Esophagus muscularis mucosa (tissue), 4 donors: ENCODE results near the gene GSX2. TPM values are rescaled to one million over a fixed set of nuclear protein-coding genes. Genes with fewer than 3 reads are reported as not detected.

Experiments
- DNase-seq: peaks from one replicate; pipeline ENCODE4 v3.0.0-alpha.2; 2017; ENCODE audit errors: extremely low spot score
- H3K27ac ChIP-seq, 4 donors: fragments of 200-600 bp; sonication (generic); replicated peaks in 1 of 4; 1 replicate in 3 of 4; 2 replicates in 1 of 4; pipeline ENCODE4 v1.5.1; 2016 to 2019; ENCODE audit warnings: mild to moderate bottlenecking in 1 of 4
- H3K27me3 ChIP-seq, 4 donors: fragments of 200-600 bp; sonication (generic); one replicate each; pipeline versions ENCODE4 v1.5.1 to v1.6.0; 2016 to 2019
- H3K36me3 ChIP-seq, 4 donors: fragments of 200-600 bp; sonication (generic); one replicate each; pipeline ENCODE4 v1.5.1; 2016 to 2019
- H3K4me1 ChIP-seq, 4 donors: fragments of 200-600 bp; sonication (generic); one replicate each; pipeline ENCODE4 v1.5.1; 2016 to 2019
- H3K4me3 ChIP-seq, 4 donors: fragments of 200-600 bp; sonication (generic); 1 replicate in 2 of 4; 2 replicates in 2 of 4; pipeline ENCODE4 v1.5.1; 2016 to 2019; ENCODE audit warnings: mild to moderate bottlenecking in 4 of 4, moderate library complexity in 1 of 4
- H3K9me3 ChIP-seq, 4 donors: fragments of 200-600 bp; sonication (generic); 1 replicate in 3 of 4; 2 replicates in 1 of 4; pipeline ENCODE4 v1.5.1; 2016 to 2019
- CTCF ChIP-seq, 3 experiments: fragments of 200-600 bp in 2 of 3; fragments of 450-650 bp in 1 of 3; sonication (generic) in 2 of 3; IDR thresholded peaks; one replicate each; pipeline ENCODE4 v1.5.1; 2017 to 2019; ENCODE audit warnings: antibody characterized with exemption in 3 of 3, mild to moderate bottlenecking in 2 of 3, moderate library complexity in 1 of 3
- EP300 ChIP-seq: sonication (generic); formaldehyde crosslinking; IDR thresholded peaks from one replicate; pipeline ENCODE4 v1.6.1; 2017; ENCODE audit warnings: antibody characterized with exemption
- POLR2A ChIP-seq: fragments of 450-650 bp; IDR thresholded peaks from one replicate; pipeline ENCODE4 v1.6.1; 2017; ENCODE audit warnings: antibody characterized with exemption, moderate library complexity, mild to moderate bottlenecking, low read depth
- POLR2AphosphoS5 ChIP-seq, 2 donors: sonication (generic); formaldehyde crosslinking; IDR thresholded peaks; one replicate each; pipeline ENCODE4 v1.6.1; 2017; ENCODE audit warnings: antibody characterized with exemption in 2 of 2
- WGBS: methylation state at CpG from one replicate; pipeline ENCODE4 v1.1.5; 2018; 5-methylcytosine and 5-hydroxymethylcytosine counted together
- intact Hi-C: fragments of 100-400 bp; cut with DNase I; formaldehyde crosslinking; loops from one replicate; pipeline ENCODE4 v1.15.1; 2023
- total RNA-seq, 4 donors: library from RNA; depleted of rRNA; stranded (reverse); fragments of >200 nt; gene quantifications; one replicate each; pipeline versions ENCODE4 v1.1.0 to v1.2.1, GENCODE V29; 2016

GSX2 gene
- total RNA-seq, 4 donors from 2014 or later: not detected

DNA sequence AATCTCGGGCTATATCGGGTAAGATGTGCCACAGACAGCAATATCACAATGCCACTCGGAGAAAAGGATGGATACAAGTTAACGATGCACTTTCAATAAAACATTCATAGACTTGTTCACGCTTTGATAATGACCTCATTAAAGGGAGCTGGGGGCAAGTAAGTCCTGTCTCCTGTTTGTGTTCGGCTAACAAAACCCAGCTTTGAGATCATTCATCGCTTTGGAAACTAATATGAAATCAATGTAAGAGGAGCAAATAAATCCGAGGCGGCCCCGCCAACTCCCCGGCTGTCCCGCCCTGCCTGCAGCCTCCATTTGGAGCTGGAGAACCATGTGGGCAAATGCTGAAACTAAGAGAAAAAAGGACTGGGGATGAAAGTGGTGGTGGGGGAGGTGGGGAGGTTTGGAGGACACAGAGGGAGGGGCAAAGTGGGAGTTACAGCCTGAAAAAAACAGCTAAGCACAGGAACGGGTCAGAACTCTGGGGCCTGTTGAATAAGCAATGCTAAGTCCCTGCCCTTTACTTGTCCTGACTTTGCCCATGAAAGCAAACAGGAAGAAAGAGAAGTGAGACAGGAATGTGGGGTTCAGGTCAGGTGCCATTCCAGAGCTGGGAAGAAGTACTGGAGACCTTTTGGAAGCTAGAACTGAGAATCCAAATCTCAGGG, 3.5 kb upstream of the GSX2 start:
- H3K36me3 ChIP-seq: no peaks in the 10 kb centered on the region
- peak; percentile 66 for DNase-seq
- WGBS: 36% methylated on average over 13 of the region's 13 CpGs
- intact Hi-C loops: no loop called here
- TF ChIP-seq EP300 (no peak), CTCF (IDR thresholded peaks at IDR 0.05) (no peak), POLR2A (no peak), POLR2AphosphoS5 (IDR thresholded peaks at IDR 0.05) (no peak)
- peaks cover 0 to 100% (median 69%) of the 10 kb centered on the region in 4 donors for H3K27me3 ChIP-seq
- no peak overlapping the region for H3K27ac ChIP-seq
- H3K9me3 ChIP-seq: no peaks in the 10 kb centered on the region
- H3K4me1 ChIP-seq: peaks cover 26 to 52% (median 49%) of the 10 kb centered on the region in 4 donors
- no peak overlapping the region for H3K4me3 ChIP-seq

DNA sequence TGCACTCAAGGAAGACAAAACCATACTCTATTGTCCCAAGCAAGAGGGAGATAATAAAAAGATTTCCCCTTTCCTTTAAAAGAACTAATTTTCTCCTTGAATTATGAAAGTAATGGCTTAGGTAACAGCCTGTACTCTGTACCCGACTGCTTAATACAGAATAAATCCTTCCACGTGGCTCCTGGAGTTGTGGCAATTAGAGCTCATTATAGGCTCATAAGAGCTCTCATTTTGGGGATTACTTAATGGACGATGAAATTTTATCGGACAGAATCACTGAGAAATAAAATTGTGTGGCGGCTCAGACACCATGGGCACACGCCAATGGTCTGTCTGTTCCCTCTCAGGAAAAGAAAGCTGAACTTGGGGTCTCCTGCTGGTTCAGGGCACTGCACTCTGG, 2.8 kb upstream of the GSX2 start:
- intact Hi-C loops: no loop called here
- DNase-seq: no peak
- peaks cover 0 to 100% (median 76%) of the 10 kb centered on the region in 4 donors for H3K27me3 ChIP-seq
- no peaks in the 10 kb centered on the region for H3K36me3 ChIP-seq
- peaks cover 20 to 49% (median 46%) of the 10 kb centered on the region in 4 donors for H3K4me1 ChIP-seq
- WGBS: 63% methylated on average over 6 of the region's 6 CpGs
- no peak overlapping the region for H3K27ac ChIP-seq
- no peaks in the 10 kb centered on the region for H3K9me3 ChIP-seq
- TF ChIP-seq CTCF (IDR thresholded peaks at IDR 0.05) (no peak), POLR2AphosphoS5 (IDR thresholded peaks at IDR 0.05) (no peak), EP300 (no peak), POLR2A (no peak)
- H3K4me3 ChIP-seq: no peak overlapping the region

DNA sequence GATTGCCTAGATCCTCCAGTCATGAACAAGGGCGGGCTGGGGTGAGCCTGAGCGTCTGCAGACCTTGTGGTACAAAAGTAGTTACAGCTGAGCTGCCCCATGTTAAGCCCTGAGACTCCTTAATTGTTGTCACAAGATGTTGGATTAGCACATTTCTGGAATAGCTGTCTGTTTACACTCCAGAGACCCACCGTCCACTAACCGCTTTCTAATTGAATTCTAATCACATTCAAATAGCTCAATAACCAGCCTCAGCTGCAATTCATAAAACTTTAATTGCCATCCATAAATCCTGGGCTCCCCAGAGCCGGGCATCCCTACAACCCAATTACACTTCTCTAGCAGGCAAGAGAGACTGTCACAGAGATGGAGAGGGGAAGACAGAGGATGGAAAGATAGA, 1.6 kb upstream of the GSX2 start:
- Histone ChIP-seq H3K36me3 (no peaks in the 10 kb centered on the region), H3K4me3 (no peak overlapping the region), H3K9me3 (no peaks in the 10 kb centered on the region), H3K4me1 (peaks cover 15 to 39% (median 39%) of the 10 kb centered on the region in 4 donors), H3K27me3 (peaks cover 0 to 100% (median 76%) of the 10 kb centered on the region in 4 donors), H3K27ac (no peak overlapping the region)
- DNase-seq: peak; percentile 74
- 30% methylated on average over 5 of the region's 5 CpGs for whole genome bisulfite sequencing
- TF ChIP-seq POLR2A (no peak), POLR2AphosphoS5 (IDR thresholded peaks at IDR 0.05) (no peak), EP300 (no peak), CTCF (IDR thresholded peaks at IDR 0.05) (no peak)
- intact Hi-C loops: no loop called here

DNA sequence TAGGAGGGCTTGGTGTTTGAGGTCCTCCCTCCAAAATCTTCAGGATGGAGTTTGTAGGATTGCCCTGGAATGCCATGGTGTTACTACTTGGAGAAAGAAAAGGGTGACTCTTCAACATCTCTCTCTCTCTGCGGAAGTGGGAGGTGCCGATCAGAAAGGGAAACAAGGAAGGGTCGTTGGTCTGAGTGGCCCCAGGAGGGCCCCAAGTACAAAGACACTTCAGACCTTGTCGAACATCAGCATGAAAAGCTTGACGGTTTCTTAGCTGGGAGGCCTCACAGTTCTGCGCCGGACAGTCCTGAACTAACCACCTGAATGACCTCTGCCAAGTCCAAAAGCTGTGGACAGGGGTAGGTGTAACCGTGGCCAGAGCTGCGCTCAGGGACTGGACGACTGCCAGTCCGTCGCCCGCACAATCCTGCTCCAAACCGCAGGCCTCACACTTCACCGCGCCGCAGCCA, 646 bp upstream of the GSX2 start:
- Histone ChIP-seq H3K4me1 (peaks cover 15 to 41% (median 41%) of the 10 kb centered on the region in 4 donors), H3K4me3 (peak overlapping the region; percentile 38 to 54 (median 44)), H3K36me3 (no peaks in the 10 kb centered on the region), H3K27me3 (peaks cover 0 to 100% (median 76%) of the 10 kb centered on the region in 4 donors), H3K27ac (no peak overlapping the region), H3K9me3 (no peaks in the 10 kb centered on the region)
- no peak for DNase-seq
- no peak for TF ChIP-seq CTCF (IDR thresholded peaks at IDR 0.05)
- TF ChIP-seq POLR2AphosphoS5 (IDR thresholded peaks at IDR 0.05): no peak
- TF ChIP-seq EP300: no peak
- TF ChIP-seq POLR2A: no peak
- intact Hi-C loops: no loop called here
- WGBS: 8% methylated on average over 16 of the region's 17 CpGs
